GM12873 (cell line): Measurements from ENCODE around the gene CHRDL2.

ENCODE experiments used
- TF ChIP-seq, protein P1 (sequence below): IDR thresholded peaks from 2 replicates; pipeline ENCODE4 v1.5.1; 2012; ENCODE audit warnings: low read depth, mild to moderate bottlenecking, moderate library complexity, low read length, control low read depth; ENCODE audit not compliant: insufficient read depth; ENCODE audit errors: missing control alignments

Gene CHRDL2

GRCh38 chr11:74719011-74719410, 12.2 kb downstream of the CHRDL2 start:
- TF ChIP-seq, protein P1, sequence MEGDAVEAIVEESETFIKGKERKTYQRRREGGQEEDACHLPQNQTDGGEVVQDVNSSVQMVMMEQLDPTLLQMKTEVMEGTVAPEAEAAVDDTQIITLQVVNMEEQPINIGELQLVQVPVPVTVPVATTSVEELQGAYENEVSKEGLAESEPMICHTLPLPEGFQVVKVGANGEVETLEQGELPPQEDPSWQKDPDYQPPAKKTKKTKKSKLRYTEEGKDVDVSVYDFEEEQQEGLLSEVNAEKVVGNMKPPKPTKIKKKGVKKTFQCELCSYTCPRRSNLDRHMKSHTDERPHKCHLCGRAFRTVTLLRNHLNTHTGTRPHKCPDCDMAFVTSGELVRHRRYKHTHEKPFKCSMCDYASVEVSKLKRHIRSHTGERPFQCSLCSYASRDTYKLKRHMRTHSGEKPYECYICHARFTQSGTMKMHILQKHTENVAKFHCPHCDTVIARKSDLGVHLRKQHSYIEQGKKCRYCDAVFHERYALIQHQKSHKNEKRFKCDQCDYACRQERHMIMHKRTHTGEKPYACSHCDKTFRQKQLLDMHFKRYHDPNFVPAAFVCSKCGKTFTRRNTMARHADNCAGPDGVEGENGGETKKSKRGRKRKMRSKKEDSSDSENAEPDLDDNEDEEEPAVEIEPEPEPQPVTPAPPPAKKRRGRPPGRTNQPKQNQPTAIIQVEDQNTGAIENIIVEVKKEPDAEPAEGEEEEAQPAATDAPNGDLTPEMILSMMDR: no peak

DNA sequence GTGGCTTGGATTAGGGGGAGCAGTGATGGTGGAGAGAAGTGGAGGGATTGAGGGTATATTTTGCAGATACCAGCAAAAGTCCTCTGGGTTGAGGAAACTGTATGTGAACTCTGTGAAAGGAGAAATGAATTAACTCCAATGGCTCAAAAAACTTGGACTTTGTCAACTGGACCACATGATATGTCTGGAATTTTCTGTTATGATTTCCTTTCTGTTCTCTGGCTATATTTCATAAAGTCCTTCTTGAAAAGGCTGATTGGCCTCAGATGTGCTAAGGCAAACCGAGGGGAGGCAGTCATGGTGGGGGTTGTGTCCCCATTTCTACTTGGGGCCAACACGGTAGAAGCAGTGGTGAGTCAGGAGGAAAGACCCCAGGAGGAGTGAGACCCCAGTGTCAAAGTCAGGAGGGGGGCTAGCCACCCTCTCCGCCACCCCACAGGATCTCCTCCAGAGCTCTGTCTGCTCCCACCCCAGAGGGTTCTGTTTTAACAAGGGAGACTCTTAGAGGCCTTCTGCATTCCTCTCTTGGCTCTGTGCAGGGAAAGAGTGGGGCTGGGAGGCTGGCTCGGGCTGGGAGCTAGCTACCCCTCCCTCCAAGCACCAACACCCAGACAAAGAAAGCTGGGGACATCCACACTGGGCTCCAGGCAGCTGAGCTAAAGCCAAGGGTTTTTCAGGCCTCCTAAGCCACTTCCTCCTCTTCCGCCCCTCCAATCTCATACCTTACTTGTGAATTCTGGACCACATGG, 13.8 kb downstream of the CHRDL2 start:
- TF ChIP-seq, protein P1: no peak

DNA sequence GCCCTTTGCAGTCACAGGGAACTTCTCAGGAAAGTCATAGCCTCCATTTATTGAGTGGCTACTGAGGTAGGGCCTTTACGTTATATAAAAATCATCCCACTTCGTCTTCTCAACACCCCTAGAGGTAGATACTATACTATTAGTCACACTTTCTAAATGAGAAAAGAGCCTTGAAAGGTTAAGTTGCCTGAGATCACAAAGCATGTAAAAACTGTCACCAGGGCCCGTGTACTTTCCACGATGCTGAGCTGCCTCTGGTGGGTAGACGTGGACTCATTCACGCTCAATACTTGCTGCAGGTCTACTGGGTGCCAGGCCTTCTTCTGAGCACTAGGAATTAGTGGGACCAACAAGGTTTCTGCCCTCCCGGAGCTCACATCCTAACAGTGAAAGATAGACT, 16.3 kb downstream of the CHRDL2 start:
- TF ChIP-seq, protein P1: no peak

GRCh38 chr11:74713686-74714085, 17.5 kb downstream of the CHRDL2 start:
- TF ChIP-seq, protein P1: no peak

GRCh38 chr11:74710281-74710938, 20.8 kb downstream of the CHRDL2 start:
- TF ChIP-seq, protein P1: no peak

- TF ChIP-seq, protein P1: no peak
Observed at GRCh38 chr11:74709175-74709574, 22.1 kb downstream of the CHRDL2 start.

DNA sequence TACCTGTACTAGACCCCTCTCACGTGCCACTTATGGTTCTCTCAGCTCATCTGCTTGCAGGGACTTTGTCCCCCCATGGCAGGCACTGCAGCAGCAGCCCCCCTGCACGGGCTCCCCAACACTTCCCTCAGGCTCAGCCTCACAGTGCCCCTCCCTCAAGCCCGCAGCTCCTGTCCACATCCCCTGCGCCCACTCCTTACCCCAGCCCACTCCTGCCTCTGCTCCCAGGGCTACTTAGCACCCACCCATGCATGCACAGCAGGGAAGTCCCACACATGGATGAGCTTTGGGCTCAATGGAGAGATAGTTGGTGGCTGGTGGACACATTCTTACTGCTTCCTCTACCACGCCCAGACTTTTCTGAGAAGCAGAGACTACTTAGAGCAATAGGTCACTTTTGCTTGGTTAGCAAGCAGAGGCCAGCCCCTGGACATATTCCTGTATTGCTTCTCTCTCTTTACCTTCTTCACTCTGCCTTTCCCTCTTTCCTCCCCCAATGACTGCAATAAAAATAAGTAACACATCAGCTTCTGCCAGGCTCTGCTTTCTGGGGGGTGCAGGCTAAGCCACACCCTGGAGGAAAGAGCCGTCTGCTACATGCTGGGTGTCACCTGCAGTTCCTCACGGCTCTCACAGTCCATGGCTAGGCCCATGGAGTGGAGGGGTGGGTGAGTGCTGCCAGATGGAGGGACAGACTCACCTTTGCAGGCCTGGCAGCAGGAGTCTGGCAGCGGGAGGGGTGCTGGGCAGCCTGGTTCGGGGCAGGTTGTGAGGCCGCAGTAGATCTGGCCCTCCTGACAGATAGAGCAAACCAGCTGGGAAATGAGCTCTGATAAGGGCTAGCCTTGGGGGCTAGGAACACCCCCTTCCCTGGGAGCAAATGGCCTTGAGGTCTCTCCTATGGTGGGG, 23.4 kb downstream of the CHRDL2 start:
- TF ChIP-seq, protein P1: no peak
